ENCODE data around the gene MRPL39. TPM values are rescaled to one million over a fixed set of nuclear protein-coding genes. Genes with fewer than 3 reads are reported as not detected.

The MRPL39 gene
- total RNA-seq, 1 donor from 2014 or later = 39.0 TPM

DNA sequence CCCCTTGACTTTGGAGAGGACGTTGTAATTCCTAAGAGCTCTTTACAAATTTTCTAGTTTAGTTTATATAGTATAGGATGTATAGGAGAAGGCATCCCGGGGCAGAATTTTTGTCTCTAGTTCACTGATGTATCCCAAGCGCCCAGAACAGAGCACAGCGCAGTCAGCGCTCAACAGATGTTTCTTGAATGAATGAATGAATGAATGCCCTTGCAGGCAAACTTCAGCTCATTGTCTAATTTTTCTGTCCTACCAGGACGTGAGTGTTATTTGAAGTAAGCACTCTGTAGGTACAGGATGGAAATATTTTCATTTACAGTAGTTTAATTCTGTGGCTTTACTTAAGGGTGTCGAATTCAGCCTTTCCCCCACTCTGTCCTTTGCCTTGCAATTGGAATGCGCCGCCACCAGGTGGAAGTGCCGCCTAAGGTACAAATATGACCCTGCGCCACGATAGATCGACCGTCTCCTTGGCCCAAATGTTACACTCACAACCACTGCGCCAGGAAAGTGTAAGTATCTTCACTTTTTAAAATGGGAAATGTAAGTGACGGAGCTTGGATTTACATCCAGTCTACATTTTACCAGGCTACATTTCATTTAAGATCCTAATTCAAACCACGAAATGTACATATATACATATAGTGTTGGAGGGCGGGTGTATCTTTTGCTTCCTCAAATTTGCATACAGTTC is 910 bp upstream of the MRPL39 start:
- peaks cover 27% of the 10 kb centered on the region for H3K4me1 Mint-ChIP-seq
- H3K27me3 Mint-ChIP-seq (ENCODE audit: low read depth) = no peaks in the 10 kb centered on the region
- H3K4me3 Mint-ChIP-seq = peak overlapping the region; percentile 99
- TF ChIP-seq, protein P1, sequence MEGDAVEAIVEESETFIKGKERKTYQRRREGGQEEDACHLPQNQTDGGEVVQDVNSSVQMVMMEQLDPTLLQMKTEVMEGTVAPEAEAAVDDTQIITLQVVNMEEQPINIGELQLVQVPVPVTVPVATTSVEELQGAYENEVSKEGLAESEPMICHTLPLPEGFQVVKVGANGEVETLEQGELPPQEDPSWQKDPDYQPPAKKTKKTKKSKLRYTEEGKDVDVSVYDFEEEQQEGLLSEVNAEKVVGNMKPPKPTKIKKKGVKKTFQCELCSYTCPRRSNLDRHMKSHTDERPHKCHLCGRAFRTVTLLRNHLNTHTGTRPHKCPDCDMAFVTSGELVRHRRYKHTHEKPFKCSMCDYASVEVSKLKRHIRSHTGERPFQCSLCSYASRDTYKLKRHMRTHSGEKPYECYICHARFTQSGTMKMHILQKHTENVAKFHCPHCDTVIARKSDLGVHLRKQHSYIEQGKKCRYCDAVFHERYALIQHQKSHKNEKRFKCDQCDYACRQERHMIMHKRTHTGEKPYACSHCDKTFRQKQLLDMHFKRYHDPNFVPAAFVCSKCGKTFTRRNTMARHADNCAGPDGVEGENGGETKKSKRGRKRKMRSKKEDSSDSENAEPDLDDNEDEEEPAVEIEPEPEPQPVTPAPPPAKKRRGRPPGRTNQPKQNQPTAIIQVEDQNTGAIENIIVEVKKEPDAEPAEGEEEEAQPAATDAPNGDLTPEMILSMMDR (conservative IDR thresholded peaks at IDR 0.05) = peak; percentile 93
- no peaks in the 10 kb centered on the region for H3K9me3 Mint-ChIP-seq
- peak; percentile 62 for DNase-seq (ENCODE audit: low read depth, low spot score)
- no peak overlapping the region for H3K27ac Mint-ChIP-seq (ENCODE audit: unreplicated experiment)
- H3K36me3 Mint-ChIP-seq (ENCODE audit: low read depth) = no peaks in the 10 kb centered on the region

DNA sequence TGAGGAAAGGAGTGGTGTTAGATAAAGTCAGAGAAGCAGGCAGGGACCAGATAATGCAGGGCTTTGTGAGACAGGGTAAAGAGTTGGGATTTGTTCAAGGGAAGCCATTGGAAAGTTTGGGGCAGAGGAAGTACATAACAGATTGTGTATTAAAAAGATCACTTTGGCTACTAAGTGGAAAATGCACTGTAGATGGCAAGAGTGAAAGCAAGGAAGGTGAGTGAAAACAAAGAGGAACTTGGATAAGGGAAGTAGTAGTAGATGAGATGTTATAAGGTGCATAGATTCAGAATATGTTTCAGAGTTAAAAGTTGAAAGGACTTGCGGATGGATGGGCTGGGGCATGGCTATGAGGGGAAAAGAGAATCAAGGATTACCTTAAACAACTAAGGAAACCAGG is 17.4 kb downstream of the MRPL39 start:
- TF ChIP-seq, protein P1 (conservative IDR thresholded peaks at IDR 0.05) = no peak
- Mint-ChIP-seq H3K4me1 (no peaks in the 10 kb centered on the region), H3K27me3 (ENCODE audit: low read depth) (no peaks in the 10 kb centered on the region), H3K36me3 (ENCODE audit: low read depth) (peaks cover 29% of the 10 kb centered on the region), H3K4me3 (no peak overlapping the region), H3K27ac (ENCODE audit: unreplicated experiment) (no peak overlapping the region), H3K9me3 (no peaks in the 10 kb centered on the region)
- no peak for DNase-seq (ENCODE audit: low read depth, low spot score)

DNA sequence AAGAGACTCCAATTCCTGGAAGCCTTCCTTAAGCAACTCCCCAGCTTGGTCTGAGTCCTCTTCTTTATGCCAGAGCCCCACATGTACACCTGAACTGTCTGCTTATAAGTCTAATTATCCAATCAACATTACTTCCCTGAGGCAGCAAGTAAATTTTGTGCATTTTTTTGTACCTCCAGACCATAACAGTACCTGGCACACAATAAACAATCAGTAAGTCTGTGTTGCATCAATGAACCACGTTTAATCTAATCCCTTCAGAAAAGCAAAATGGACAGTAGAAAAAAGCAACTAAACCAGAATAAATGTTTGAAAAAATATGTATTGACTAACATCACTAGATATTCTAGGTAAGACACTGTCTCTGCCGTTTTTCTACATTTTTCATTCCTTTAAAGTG is 20.5 kb downstream of the MRPL39 start:
- Mint-ChIP-seq H3K27ac (ENCODE audit: unreplicated experiment) (no peak overlapping the region), H3K9me3 (no peaks in the 10 kb centered on the region), H3K27me3 (ENCODE audit: low read depth) (no peaks in the 10 kb centered on the region), H3K4me3 (no peak overlapping the region), H3K4me1 (no peaks in the 10 kb centered on the region), H3K36me3 (ENCODE audit: low read depth) (peaks cover 12% of the 10 kb centered on the region)
- TF ChIP-seq, protein P1 (conservative IDR thresholded peaks at IDR 0.05) = no peak
- DNase-seq (ENCODE audit: low read depth, low spot score) = no peak

DNA sequence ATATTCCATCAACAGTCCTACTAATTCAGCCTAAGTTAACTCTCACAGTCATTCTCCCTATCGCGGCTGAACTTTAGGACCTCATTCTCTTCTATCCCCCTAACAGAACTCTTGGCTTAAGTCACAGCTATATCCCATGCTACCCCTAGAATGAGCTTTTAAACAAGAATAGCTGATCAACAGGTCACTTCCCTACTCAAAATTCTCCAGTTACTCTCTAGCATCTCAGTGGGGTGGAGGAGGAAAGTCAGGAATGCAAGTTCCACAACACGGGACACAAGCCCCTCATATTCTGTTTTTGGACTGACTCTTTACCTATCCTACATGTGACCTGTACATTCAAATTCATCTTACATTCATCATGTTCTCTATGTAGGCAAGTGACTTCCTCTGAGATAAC is 21.0 kb downstream of the MRPL39 start:
- Mint-ChIP-seq H3K9me3 (no peaks in the 10 kb centered on the region), H3K27ac (ENCODE audit: unreplicated experiment) (no peak overlapping the region), H3K36me3 (ENCODE audit: low read depth) (peaks cover 12% of the 10 kb centered on the region), H3K4me1 (no peaks in the 10 kb centered on the region), H3K4me3 (no peak overlapping the region), H3K27me3 (ENCODE audit: low read depth) (no peaks in the 10 kb centered on the region)
- TF ChIP-seq, protein P1 (conservative IDR thresholded peaks at IDR 0.05) = no peak
- no peak for DNase-seq (ENCODE audit: low read depth, low spot score)

DNA sequence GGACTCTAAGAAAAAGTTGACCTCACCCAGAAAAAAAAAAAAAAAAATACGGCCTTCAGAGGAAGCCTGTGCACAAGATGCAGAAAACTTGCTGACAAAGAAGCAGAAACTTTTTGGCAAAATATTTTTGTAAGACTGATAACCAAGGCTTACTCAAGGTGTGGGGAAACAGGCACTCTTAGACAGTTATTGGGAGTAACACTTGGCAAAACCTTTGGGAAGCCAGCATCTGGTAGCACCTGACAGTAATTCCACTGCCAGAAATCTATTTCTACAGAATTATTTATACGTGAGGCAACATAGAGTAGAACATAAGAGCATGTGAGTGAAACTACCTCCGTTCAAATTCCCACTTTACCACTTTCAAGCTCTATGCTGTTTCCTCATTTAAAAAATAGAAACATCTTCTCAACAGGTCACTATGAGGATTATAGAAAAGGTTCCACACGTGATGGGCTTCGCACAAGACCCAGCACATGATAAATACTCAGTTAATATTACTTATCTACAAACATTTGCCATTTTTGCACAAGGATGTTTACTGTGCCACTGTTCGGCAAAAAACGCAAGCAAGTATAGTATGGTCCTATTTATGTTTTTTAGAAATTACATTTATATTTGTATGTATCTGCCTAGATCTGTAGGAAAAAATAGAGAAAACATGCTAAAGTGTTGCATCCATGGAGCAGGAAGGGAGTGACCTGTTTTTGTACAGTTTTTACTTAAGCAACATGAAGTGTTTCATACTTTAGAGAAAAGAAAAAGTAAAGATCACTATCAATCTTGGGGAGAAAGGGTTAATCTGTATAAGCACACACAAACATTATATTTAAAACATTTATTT is 22.2 kb downstream of the MRPL39 start:
- no peaks in the 10 kb centered on the region for H3K4me1 Mint-ChIP-seq
- no peaks in the 10 kb centered on the region for H3K9me3 Mint-ChIP-seq
- no peak overlapping the region for H3K4me3 Mint-ChIP-seq
- TF ChIP-seq, protein P1 (conservative IDR thresholded peaks at IDR 0.05) = no peak
- no peaks in the 10 kb centered on the region for H3K27me3 Mint-ChIP-seq (ENCODE audit: low read depth)
- peaks cover 12% of the 10 kb centered on the region for H3K36me3 Mint-ChIP-seq (ENCODE audit: low read depth)
- H3K27ac Mint-ChIP-seq (ENCODE audit: unreplicated experiment) = no peak overlapping the region
- DNase-seq (ENCODE audit: low read depth, low spot score) = no peak

Data from neural crest cell (in vitro differentiated cells).